Epithelial cell of esophagus (primary cell): ENCODE data around the gene ATP6V1F.
A peak's percentile ranks its signal among the peaks of the same experiment; 100 is the strongest.

ENCODE experiments used
- DNase-seq: peaks from one replicate; pipeline ENCODE4 v3.0.0; 2010; ENCODE audit warnings: low read depth
- H3K4me3 ChIP-seq: 2 replicates; pipeline ENCODE4 v1.5.1; 2011; ENCODE audit warnings: mild to moderate bottlenecking, low read length, control low read depth
- TF ChIP-seq, protein P1 (sequence below): IDR thresholded peaks from 2 replicates; pipeline ENCODE4 v1.5.1; 2011; ENCODE audit warnings: low read depth, mild to moderate bottlenecking, low read length, control low read depth, inconsistent platforms; ENCODE audit not compliant: insufficient read depth; ENCODE audit errors: missing control alignments

Gene ATP6V1F

DNA sequence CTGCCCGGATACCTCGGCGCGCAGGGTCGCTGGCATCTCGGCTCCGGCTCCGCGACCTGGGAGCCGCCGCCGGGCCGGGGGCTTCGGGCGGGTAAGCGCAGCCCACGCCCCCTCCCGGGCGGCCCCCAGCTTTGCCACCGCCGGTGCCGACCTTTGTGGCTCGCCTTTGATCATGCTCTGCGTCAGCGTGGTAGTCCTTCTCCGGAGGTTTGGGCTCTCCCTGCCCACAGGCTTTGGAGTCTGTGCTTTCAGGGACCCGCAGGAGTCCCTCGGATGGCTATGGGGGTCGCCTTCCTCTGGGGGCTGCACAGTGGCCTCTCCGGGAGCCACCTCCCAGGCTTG is 7.3 kb downstream of the ATP6V1F start:
- no peak for DNase-seq
- TF ChIP-seq, protein P1, sequence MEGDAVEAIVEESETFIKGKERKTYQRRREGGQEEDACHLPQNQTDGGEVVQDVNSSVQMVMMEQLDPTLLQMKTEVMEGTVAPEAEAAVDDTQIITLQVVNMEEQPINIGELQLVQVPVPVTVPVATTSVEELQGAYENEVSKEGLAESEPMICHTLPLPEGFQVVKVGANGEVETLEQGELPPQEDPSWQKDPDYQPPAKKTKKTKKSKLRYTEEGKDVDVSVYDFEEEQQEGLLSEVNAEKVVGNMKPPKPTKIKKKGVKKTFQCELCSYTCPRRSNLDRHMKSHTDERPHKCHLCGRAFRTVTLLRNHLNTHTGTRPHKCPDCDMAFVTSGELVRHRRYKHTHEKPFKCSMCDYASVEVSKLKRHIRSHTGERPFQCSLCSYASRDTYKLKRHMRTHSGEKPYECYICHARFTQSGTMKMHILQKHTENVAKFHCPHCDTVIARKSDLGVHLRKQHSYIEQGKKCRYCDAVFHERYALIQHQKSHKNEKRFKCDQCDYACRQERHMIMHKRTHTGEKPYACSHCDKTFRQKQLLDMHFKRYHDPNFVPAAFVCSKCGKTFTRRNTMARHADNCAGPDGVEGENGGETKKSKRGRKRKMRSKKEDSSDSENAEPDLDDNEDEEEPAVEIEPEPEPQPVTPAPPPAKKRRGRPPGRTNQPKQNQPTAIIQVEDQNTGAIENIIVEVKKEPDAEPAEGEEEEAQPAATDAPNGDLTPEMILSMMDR, result no peak
- no peak overlapping the region for H3K4me3 ChIP-seq

- TF ChIP-seq, protein P1, result no peak
- H3K4me3 ChIP-seq, result no peak overlapping the region
- no peak for DNase-seq
Observed at GRCh38 chr7:128871050-128871449, 8.4 kb downstream of the ATP6V1F start.

DNA sequence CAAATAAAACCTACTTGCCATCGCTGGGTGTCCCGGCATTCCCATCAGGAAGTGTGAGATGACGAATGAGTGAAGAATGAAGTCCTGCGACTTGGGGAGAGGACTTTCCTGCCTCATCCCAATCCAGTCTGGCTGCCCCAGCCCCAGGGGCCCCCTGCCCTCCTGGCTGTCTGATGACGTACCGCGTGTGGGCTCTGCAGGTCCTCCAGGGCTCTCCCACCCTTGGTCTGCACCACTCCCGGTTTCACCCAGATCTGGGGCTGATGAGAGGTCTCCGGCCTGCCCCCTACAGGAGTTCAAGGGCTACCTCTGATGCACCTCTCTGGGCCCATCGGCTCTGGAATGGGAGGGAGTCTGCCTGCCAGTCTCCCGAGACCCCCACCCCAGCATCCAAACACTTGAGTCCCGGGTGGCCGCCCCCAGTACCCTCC is 9.8 kb downstream of the ATP6V1F start:
- peak; percentile 79 for DNase-seq
- H3K4me3 ChIP-seq, result no peak overlapping the region
- TF ChIP-seq, protein P1, result peak; percentile 22

- TF ChIP-seq, protein P1, result no peak
Observed at GRCh38 chr7:128873234-128873633, 10.6 kb downstream of the ATP6V1F start.

GRCh38 chr7:128874140-128875031 is 11.7 kb downstream of the ATP6V1F start:
- no peak for DNase-seq
- no peak overlapping the region for H3K4me3 ChIP-seq
- TF ChIP-seq, protein P1, result no peak

More at GRCh38 chr7:128873234-128873633, 10.6 kb downstream of the ATP6V1F start:
- no peak for DNase-seq
- H3K4me3 ChIP-seq, result no peak overlapping the region

DNA sequence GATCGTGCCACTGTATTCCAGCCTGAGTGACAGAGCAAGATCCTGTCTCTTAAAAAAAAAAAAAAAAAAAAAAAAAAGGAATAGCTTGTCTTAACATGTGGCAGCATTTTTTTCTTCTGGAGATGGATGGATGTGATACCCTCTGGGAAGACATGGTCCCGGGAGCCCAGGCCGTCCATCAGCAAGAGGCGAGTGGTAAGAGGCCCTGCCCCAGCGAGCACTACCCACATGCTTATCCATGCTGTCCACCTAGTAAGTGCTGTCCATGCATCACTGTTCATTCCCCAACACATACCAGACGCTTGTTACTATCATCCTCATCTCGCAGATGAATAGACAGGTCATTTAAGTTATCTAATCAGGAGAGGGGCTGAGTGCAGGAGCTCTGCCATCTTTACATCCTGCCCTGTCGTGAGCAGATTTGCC is 12.9 kb downstream of the ATP6V1F start:
- TF ChIP-seq, protein P1, result no peak
- H3K4me3 ChIP-seq, result no peak overlapping the region
- DNase-seq, result no peak

DNA sequence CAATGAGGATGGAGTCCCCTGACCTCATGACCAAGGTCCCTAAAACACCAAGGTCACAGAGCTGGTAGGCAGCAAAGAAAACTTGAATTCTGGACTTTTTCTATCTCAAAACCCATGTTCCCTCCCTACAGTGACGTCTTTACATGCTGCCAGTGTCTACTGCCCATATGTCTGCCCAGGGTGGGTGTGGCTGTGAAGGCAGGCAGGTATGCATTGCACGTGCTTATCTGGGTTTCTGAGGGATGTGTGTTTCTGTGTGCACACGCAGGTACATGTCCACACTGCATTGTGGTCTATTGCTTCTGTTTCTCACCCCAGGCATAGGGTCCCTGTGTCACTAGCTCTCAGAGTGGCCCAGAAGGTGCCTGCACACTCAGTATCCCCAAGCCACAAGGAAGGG is 13.5 kb downstream of the ATP6V1F start:
- TF ChIP-seq, protein P1, result no peak
- DNase-seq, result peak; percentile 40
- H3K4me3 ChIP-seq, result no peak overlapping the region
